RKO (cell line): ENCODE measurements around the gene CFH.
"Not testable (repeated sequence)": the region's sequence is repeated elsewhere in the genome, so short reads cannot be mapped to it uniquely, and the experiment has no call there.

Experiments used
- DNase-seq: peaks from one replicate; pipeline ENCODE4 v3.0.0-alpha.2; 2016; ENCODE audit warnings: low spot score

CFH gene

DNA sequence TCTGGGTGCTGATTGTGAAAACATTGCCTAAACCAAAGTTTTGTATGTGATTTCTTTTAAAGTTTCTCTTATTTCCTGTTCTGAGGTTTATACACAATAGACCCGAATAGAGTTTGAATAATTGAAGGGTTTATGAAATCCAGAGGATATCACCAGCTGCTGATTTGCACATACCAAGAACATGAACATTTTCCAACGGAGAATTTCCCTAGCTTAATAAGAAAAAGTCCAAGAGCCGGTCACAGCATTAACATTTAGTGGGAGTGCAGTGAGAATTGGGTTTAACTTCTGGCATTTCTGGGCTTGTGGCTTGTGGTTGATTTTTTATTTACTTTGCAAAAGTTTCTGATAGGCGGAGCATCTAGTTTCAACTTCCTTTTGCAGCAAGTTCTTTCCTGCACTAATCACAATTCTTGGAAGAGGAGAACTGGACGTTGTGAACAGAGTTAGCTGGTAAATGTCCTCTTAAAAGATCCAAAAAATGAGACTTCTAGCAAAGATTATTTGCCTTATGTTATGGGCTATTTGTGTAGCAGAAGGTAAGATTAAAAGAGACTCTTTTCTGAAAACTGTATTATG is at the start of gene CFH:
Gene CFH, plus strand, starts transcription at position 407 of the 579 bp plus-strand sequence. Its CDS starts 75 bp downstream, at position 482.
- DNase-seq = no peak

DNA sequence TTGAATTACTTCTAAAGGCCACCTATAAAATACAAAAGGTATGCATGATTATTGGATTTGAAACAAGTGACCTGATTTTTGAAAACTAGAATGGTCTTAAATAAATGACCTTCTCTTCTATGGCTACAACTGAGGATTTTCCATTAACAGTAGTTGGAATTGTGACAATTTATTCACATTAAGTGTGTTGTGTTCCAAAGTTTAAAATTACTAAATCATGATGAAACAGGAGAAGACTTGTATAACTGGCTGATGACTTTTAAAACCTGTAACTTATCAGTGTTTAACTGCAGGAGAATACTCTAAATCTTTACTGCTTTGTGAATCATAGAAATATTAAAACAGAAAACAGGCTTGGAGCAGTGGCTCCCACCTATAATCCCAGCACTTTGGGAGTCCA is 48.2 kb upstream of the CFH start:
- DNase-seq = no peak

DNA sequence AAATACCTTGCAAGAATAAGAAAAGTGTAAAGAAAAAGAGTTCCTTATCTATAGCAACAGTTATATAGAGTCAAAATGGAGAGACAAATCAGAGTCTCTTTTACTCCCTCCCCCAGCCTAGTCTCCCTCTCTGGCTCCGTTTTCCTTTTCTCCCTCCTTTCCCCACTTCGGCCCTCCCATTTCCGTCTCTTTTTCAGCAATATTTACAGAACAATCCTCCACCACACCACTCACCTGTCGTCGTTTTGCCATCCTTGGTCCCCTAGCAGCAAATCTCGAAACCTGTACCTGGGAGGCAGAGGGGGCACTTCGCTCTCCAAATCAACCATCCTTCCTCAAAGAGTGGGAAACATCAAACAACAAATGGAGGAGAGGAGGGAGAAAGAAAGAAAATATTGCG is 43.9 kb upstream of the CFH start:
- DNase-seq = no peak

DNA sequence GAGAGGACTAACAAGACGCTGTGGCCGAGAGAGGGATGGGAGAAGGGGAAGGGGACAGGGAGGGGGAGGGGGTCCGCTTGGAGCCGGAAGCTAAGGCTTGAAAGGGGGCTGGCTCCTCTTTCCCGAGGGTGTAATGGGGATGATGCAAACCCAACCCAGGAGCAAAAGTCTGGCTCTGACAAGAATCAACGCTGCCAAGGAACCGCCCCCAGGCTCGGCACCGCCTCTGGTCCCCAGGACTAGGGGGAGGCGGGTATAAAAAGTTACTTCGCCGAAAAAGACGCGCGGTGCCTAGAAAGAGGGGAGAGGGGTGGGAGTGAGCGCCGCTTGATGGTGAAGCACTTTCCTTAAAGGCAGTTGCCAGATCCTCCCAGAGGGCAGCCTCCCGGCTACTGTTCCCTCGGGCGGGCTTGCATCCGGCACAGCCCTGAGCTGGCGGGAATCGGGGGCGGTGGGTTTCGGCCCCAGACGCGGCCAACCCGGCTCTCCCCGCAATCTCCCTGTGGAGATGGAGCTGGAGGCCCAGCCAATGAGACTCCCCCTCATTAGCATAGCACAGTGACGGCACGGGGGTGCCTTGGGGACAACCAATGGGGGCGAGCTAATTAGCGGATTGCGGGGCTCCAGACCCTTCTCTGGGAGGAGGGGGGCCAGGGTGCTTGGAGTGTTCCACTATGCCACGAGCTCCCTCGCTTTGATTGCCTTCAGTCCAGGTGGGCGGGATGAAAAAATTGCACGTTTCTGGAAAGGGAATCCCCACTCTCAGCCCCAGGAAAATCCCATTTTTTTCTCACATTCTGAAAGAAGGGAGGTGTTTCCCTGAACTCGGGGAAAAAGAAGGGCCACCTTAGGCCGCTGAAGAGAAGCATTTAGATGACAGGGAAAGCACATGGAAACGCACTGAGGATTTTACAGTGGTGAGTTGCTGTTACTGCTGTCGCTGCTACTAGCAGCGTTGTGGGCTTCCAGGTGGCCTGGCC is 43.2 kb upstream of the CFH start, which contains the start of gene KCNT2:
Gene KCNT2, minus strand, starts transcription at position 51 of the 980 bp plus-strand sequence. CDS start 131 bp downstream, outside the sequence.
- no peak for DNase-seq

DNA sequence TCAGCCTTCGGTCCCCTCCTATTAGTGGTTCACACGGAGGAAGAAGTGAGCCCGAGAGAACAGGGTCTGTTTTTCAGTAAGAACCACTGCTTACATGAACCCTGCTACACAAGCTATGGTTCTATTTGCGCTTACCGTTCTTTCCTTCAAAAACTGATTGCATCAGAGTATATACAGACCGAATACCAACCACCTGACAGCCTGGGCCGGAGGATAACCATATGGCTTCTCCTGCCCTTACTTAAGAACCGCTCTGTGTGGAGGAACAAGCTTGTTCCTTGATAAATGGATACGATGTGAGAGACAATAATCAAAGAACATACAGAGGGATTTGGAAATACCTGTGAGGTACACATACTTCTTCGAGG is 42.5 kb upstream of the CFH start:
- no peak for DNase-seq

DNA sequence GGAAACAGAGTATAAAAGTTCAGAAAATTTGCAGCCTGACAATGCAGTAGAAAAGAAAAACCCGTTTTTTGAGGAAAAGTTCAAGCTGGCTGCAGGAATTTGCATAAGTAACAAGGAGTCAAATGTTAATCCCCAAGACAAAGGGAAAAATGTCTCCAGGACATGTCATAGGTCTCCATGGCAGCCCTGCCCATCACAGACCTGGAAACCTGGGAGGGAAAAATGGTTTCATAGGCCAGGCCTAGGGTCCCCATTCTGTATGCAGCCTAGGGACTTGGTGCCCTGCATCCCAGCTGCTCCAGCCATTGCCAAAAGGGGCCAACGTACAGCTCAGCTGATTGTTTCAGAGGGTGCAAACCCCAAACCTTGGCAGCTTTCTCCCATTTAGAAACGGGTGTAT is 40.0 kb upstream of the CFH start:
- no peak for DNase-seq

DNA sequence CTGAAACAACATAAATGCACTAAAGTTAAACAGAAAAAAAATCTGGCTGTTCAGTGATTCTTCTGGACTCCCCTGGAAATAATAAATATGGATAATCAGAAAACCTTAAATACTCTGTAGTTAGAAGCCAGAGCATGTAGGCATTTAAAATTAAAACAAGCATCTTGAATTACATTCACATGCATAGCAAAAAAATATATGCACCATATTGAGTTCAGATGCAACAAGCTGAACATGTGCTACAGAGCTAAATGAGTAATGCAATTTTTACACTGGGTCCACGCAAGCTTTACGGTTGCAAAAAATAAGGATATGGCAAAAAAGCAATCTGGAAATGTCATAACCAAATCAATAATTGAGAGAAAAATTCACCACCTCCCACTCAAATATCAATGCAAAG is 32.1 kb upstream of the CFH start:
- no peak for DNase-seq

DNA sequence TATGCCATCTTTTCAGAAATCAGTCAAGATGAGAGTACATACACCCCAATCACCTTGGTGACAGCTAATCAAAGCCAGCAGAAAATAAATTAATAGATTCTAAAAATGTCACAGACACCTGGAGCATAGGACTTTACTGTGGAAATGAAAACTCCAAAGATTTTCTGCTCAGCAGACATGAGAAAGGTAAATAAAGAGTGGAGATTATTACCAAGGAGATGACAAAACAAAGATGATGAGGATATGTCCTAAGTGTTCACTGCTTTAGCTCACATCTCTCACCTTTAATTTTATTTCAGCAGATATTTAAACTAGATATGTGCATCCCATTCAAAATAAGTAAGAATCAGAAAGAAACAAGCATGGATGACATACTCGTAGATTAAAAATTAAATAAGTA is 28.8 kb upstream of the CFH start:
- no peak for DNase-seq

DNA sequence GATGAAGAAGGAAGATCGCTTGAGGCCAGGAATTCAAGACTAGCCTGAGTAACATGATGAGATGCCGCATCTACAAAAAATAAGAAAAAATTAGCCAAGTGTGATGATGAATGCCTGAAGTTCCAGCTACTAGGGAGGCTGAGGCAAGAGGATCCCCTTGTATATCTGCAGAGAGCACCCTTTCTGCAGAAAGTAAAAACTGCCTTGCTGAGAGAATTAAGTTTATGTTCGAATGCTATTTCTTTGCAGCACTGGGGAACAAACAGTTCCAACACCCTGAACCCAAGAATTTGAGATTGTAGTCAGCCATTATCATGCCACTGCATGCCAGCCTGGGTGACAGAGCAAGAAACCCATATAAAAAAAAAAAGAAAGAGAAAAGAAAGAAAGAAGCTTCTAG is 23.0 kb upstream of the CFH start:
- no peak for DNase-seq

DNA sequence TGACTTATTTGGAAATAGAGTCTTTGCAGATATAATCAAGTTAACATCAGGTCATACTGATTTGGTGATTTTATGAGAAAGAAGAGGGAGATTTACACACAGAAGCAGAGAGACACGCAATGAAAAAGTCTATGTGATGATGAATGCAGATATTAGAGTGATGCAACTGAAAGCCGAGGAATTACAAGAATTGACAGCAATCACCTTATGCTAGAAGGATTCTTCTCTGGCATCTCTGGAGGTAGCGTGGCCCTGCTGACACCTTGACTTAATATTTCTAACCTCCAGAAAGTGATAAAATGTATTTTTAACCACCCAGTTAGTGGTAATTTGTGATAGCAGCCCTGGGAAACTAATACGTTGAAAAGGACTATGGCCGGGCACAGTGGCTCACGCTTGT is 14.2 kb upstream of the CFH start:
- DNase-seq = no peak

DNA sequence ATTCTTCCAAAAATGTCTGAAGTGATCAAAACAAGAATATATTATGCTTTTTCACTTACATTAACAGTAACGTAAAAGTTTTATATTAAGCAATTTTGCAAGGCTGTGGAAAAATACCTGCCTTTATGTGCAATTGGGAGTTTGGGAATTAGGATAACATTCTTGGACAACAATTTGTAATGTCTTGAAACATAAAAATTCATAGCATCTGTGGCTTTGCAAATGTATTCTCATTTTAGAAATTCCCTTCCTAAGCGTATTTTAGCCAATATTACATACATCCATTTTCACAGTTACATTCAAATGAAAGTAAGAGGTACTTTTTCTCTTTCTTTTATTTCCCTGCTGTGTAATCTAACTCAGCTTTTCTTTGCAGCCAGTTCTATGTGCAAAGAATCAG is 13.4 kb upstream of the CFH start:
- no peak for DNase-seq

DNA sequence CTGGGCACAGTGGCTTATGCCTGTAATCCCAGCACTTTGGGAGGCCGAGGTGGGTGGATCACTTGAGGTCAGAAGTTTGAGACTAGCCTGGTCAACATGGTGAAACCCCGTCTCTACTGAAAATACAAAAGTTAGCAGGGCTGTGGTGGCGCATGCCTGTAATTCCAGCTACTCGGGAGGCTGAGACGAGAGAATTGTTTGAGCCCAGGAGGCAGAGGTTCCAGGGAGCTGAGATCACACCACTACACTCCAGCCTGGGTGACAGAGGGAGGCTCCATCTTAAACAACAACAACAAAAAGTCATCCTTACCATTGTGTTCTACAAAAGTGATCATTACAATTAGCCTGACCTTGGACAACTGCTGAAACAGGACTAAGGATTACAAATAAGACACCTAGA is 12.6 kb upstream of the CFH start:
- not testable (repeated sequence) for DNase-seq

DNA sequence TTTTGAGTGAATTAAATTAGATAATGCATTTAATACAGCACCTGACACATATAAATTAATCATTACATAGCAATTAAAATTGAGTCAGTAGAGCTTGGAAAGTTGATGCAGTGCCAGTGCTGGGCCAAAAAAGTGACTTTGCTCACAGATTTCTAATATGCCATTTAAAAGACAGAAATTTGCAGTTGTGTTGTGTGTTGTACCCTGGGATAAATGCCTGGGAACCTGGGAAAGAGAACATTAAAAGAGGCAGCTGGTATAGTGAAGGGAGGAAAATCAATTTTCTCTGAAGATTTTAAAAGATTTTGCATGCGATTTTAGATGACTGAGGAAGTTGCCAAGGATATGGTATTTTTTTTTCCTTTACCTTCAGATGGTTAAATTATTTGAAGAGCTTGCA is 10.9 kb upstream of the CFH start:
- no peak for DNase-seq

DNA sequence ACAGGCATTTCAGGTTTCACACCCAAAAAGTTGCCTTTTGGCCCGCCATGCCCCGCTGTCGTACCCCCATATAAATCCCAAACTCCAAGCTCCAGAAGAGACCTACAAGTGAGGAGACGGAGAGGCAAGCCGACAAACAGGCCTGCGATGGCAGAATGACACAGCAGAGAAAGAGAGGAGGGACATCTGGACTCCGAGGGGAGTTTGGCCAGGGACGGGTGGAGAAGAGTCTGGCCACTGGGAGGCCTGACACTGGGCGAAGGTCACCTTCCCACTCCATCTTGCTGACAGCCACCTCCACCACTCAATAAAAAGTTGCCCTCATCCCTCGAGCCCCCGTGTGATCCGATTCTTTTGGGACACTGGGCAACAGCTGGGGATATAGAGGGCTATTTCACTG is 1.9 kb upstream of the CFH start:
- DNase-seq = no peak

DNA sequence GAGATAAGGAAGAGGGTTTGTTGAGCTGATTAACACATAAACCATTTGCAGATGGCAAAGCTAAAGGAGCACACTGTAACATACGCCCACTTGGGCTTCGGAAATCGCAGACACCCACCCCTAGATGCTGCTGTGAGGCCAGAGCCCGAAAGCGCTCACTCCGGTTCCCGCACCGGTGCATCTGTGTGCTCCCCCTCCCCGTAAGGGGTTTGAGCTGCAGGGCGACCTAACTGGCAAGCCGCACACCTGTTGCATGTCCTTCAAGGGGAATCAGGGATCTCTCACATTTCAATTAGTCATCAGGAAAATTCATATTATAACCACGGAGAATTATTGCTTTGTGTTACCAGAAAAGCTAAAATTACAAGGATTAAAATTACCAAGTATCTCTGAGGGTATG is 1.4 kb upstream of the CFH start:
- no peak for DNase-seq

DNA sequence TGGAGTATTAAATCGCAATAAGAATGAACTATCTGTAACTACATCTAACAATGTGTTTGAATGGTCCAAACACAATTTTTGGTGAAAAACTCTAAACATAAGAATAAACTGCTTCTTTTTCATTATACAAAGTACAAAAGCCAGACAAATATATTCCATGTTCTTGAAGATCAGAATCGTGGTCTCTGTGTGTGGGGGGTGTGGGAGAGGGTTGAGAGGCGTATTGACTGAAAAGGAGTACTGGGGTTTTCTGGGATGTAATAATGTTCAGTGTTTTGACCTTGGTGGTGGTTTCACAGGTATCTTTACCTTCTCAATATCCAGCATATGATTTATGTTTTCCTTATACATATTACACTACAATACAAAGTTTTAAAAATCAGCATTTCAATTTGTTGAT is 764 bp upstream of the CFH start:
- no peak for DNase-seq

DNA sequence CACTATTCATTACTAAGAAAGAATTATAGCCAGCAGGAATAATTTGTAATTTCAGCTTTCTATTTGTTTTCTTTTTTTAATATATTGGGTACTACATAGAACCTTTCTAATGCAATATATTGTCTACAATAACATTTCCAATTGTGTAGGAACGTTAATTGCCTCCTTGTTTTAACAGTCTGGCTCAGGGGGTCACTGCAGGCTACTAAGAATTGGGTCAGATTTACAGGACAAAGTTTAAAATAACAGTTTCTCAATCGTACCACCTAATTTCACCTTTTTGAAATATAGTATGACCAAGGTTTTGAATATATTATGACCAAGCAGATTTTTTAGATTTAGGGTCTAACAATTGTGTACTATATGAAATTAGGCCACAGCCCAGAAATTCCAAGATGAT is 2.4 kb downstream of the CFH start:
- DNase-seq = no peak

DNA sequence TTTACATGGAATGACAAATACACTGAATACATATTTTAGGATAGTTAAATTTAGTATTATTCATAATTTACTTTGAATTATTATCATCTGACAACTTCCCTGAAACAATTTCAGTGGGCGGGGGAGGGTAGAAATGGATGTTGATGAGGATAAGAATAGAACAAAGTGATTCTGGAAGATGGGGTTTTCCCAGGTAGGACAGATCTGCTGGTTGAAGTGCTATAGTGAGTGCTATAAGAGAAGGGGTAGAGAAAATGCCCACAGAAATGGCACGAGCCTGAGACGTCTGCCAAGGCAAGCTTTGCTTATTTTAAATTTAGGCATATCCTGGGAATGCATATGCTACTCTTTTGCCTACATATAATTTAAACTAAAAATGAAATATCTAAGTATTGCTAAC is 3.2 kb downstream of the CFH start:
- DNase-seq = no peak

DNA sequence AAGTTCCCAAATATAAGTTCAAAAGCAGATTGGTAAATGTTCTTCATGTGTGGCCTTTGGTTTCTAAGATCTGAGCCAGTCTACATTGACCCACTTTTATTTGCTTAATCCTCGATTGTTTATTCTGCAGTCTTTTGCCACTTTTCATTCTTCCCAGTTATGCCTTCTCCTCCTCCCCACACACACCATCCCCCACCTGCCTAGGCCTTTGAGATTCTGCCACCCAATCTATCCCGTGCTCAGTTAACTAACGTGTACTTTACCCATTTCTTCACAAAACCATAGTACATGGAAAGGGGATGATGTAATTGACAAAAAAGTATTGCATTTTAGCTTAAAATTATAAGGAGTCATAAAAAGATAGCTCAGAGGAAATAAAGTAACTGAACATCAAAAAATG is 3.7 kb downstream of the CFH start:
- no peak for DNase-seq

DNA sequence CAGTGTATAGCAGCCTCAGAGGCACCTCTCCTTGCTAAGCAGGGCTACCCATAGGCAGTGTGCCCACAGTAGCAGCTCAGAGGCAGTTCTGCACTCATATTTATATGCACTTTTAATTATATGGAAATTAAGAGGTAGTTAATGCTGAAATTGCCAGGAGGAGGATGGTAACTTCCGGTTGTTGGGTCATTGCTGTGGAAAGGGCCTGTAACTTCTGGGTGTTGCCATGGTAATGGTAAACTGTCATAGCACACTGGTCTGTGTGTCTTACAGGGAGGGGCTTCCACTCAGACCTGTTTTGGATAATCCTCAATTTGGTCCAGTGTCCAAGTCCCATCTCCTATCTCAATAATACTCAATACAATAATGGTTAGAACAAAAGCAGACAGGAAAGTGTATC is 7.6 kb downstream of the CFH start:
- DNase-seq = no peak

DNA sequence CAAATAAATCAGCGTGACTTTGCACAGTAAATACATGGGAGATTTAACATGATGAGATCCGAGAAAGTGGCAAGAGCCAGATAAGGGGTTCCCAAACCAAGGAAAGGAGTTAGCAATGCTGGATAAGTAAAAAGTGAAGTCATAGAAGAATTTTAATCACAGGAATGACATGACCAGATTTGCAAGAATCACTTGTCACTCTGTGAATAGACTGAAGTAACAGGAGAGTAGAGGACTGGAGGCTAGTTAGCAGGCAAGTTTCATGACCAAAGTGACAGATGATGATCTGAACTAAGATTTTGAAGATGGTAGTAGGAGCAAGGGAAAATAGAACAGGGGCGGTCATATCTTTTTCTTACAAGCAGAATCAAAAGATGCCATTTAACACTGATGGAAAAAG is 8.4 kb downstream of the CFH start:
- no peak for DNase-seq

DNA sequence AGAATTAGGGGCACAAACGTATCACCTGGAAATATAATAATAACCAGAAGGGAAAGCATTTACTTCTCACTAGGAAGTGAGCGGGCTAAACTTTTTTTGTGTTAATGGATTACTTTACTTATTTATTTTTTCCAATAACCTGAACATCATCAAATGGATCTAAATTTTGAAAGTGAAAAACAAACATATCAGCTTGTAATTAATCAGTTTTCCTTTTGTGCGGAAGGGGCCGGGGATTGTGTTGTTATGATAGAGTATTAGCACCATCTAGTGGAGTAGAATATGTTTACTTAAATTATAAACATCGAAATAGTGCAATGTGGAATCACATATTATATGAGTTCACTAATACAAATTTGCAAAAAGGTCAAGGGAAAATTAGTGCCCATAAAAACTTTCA is 9.0 kb downstream of the CFH start:
- DNase-seq = peak; percentile 53

DNA sequence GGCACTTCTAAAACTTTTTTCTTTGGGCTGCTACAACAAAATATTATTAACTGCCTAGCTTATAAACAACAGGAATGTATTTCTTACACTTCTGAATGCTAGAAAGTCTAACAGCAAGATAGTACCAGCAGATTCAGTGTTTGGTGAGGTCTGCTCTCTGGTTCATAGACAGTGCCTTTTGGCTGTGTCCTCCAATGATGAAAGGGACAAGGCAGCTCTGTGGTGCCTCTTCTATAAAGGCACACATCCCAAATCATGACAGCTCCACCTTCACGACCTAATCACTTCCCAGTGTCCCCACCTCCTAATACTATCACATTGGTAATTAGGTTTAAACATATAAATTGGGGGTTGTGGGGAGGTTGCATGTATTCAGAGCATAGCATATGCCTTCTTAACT is 9.5 kb downstream of the CFH start:
- no peak for DNase-seq

DNA sequence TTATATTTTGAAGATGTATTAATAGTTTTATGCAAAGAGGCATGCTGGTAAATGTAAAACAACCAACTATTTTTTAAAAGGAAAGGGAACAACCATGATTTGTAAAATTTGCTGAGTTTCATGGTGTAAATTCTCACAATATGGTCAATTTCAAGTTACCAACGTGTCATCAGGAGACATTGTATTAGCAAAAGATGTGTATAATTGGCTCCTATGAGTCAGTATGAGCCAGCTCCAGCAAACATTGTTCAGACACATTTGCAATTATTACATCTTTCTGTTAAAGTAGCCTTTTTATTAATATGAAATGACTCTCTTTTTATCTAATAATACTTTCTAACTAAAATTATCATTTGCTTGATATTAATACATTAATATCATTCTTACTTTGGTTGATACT is 15.3 kb downstream of the CFH start:
- peak; percentile 37 for DNase-seq
